Measurements from ENCODE around the gene ATP6V1C2.

Gene ATP6V1C2

GRCh38 chr2:10829299-10829698 is 107.9 kb downstream of the ATP6V1C2 start:
- 81% methylated on average over 2 of the region's 3 CpGs for WGBS
- Histone ChIP-seq H3K4me1 (ENCODE audit: insufficient read depth, low read length) (peaks cover 6% of the 10 kb centered on the region; the same call in 1 of the 2 replicates), H3K4me3 (ENCODE audit: low read length) (no peak overlapping the region), H3K27me3 (ENCODE audit: insufficient read depth, low read length) (peaks cover 16% of the 10 kb centered on the region; the same call in 1 of the 2 replicates), H3K36me3 (ENCODE audit: insufficient read depth, low read length) (no peaks in the 10 kb centered on the region), H3K9ac (ENCODE audit: low read depth, low read length) (no peak overlapping the region), H3K9me3 (ENCODE audit: insufficient read depth, low read depth, low read length) (no peaks in the 10 kb centered on the region), H3K27ac (ENCODE audit: low read depth, low read length) (no peak overlapping the region)

- Histone ChIP-seq H3K27me3 (ENCODE audit: insufficient read depth, low read length) (peaks cover 17% of the 10 kb centered on the region; the same call in 1 of the 2 replicates), H3K9me3 (ENCODE audit: insufficient read depth, low read depth, low read length) (no peaks in the 10 kb centered on the region), H3K9ac (ENCODE audit: low read depth, low read length) (no peak overlapping the region), H3K4me1 (ENCODE audit: insufficient read depth, low read length) (peaks cover 6% of the 10 kb centered on the region; the same call in 1 of the 2 replicates), H3K36me3 (ENCODE audit: insufficient read depth, low read length) (no peaks in the 10 kb centered on the region), H3K4me3 (ENCODE audit: low read length) (no peak overlapping the region), H3K27ac (ENCODE audit: low read depth, low read length) (no peak overlapping the region)
- WGBS, result 94% methylated on average over 8 of the region's 8 CpGs
These were observed 108.8 kb downstream of the ATP6V1C2 start for GRCh38 chr2:10830203-10830602.

- H3K27me3 ChIP-seq (ENCODE audit: insufficient read depth, low read length), result peaks cover 17% of the 10 kb centered on the region; the same call in 1 of the 2 replicates
- no peak overlapping the region for H3K4me3 ChIP-seq (ENCODE audit: low read length)
- no peak overlapping the region for H3K27ac ChIP-seq (ENCODE audit: low read depth, low read length)
- H3K4me1 ChIP-seq (ENCODE audit: insufficient read depth, low read length), result peaks cover 6% of the 10 kb centered on the region; the same call in 1 of the 2 replicates
- no peak overlapping the region for H3K9ac ChIP-seq (ENCODE audit: low read depth, low read length)
- WGBS, result 93% methylated on average over 30 of the region's 30 CpGs
- H3K9me3 ChIP-seq (ENCODE audit: insufficient read depth, low read depth, low read length), result no peaks in the 10 kb centered on the region
- H3K36me3 ChIP-seq (ENCODE audit: insufficient read depth, low read length), result no peaks in the 10 kb centered on the region
These were observed 109.4 kb downstream of the ATP6V1C2 start for GRCh38 chr2:10830641-10831399.

- no peak overlapping the region for H3K9ac ChIP-seq (ENCODE audit: low read depth, low read length)
- H3K36me3 ChIP-seq (ENCODE audit: insufficient read depth, low read length), result no peaks in the 10 kb centered on the region
- no peaks in the 10 kb centered on the region for H3K9me3 ChIP-seq (ENCODE audit: insufficient read depth, low read depth, low read length)
- H3K27ac ChIP-seq (ENCODE audit: low read depth, low read length), result no peak overlapping the region
- H3K27me3 ChIP-seq (ENCODE audit: insufficient read depth, low read length), result peaks cover 17% of the 10 kb centered on the region; the same call in 1 of the 2 replicates
- H3K4me1 ChIP-seq (ENCODE audit: insufficient read depth, low read length), result peaks cover 6% of the 10 kb centered on the region; the same call in 1 of the 2 replicates
- 76% methylated on average over 16 of the region's 16 CpGs for WGBS
- no peak overlapping the region for H3K4me3 ChIP-seq (ENCODE audit: low read length)
These were observed 110.1 kb downstream of the ATP6V1C2 start for GRCh38 chr2:10831400-10831985.

GRCh38 chr2:10832203-10832936 is 110.9 kb downstream of the ATP6V1C2 start:
- 31% methylated on average over 27 of the region's 30 CpGs for WGBS

DNA sequence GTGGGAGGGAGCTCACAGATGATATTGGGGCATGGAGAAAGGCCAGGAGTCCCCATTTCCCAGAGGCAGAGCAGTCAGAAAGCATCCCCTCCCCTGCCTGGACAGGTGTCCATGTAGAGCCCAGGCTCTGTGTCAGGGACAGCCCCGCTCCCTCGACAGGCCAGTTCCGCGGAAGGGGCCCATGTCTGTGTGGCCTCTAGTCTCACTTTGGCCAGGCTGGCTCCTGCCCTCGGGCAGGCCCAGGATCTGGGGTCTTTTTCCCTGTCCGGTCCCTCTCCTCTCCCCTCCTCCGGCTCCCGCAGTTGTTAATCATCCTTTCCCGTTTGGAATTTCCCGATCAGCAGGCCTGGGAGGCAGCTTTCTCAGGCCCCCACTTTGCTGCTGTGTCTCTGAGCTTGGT is 111.6 kb downstream of the ATP6V1C2 start:
- peaks cover 6% of the 10 kb centered on the region; the same call in 1 of the 2 replicates for H3K4me1 ChIP-seq (ENCODE audit: insufficient read depth, low read length)
- peaks cover 17% of the 10 kb centered on the region; the same call in 1 of the 2 replicates for H3K27me3 ChIP-seq (ENCODE audit: insufficient read depth, low read length)
- H3K9me3 ChIP-seq (ENCODE audit: insufficient read depth, low read depth, low read length), result no peaks in the 10 kb centered on the region
- no peak overlapping the region for H3K27ac ChIP-seq (ENCODE audit: low read depth, low read length)
- H3K4me3 ChIP-seq (ENCODE audit: low read length), result no peak overlapping the region
- H3K9ac ChIP-seq (ENCODE audit: low read depth, low read length), result no peak overlapping the region
- H3K36me3 ChIP-seq (ENCODE audit: insufficient read depth, low read length), result no peaks in the 10 kb centered on the region
- WGBS, result 85% methylated on average over 10 of the region's 10 CpGs

More at GRCh38 chr2:10832203-10832936, 110.9 kb downstream of the ATP6V1C2 start:
- no peaks in the 10 kb centered on the region for H3K9me3 ChIP-seq (ENCODE audit: insufficient read depth, low read depth, low read length)
- no peak overlapping the region for H3K9ac ChIP-seq (ENCODE audit: low read depth, low read length)
- H3K4me3 ChIP-seq (ENCODE audit: low read length), result peak overlapping the region; percentile 47
- no peaks in the 10 kb centered on the region for H3K36me3 ChIP-seq (ENCODE audit: insufficient read depth, low read length)
- H3K27ac ChIP-seq (ENCODE audit: low read depth, low read length), result no peak overlapping the region
- peaks cover 17% of the 10 kb centered on the region; the same call in 1 of the 2 replicates for H3K27me3 ChIP-seq (ENCODE audit: insufficient read depth, low read length)
- peaks cover 6% of the 10 kb centered on the region; the same call in 1 of the 2 replicates for H3K4me1 ChIP-seq (ENCODE audit: insufficient read depth, low read length)

DNA sequence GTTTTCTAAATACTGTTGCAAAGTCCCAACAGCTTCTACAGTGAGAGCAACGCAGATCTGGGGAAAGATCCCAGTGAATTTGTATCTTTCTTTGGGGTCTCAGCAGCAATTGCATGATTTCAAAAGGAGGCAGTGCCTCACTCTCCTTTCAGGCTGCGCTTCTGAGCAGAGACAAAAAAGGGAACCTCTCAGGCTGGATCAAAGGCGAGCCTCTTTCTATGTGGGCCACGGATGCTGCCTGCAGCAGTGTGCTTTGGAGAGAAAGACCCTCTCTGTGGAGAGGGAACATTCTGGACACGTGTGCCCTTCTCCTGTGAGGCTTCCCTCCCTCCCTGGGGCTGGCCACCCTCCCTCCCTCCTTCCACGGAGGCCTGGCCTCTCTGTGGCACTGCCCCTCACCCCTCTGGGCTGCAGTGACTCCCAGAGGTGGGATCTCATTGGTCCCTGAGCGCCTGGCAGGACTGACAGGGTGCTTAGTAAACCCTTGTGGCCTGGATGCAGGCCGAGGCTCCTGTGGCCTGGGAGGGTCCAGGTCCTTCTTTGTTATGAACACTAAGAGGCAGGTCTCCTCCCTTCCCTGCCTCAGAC is 112.7 kb downstream of the ATP6V1C2 start:
- H3K4me3 ChIP-seq (ENCODE audit: low read length), result no peak overlapping the region
- no peak overlapping the region for H3K27ac ChIP-seq (ENCODE audit: low read depth, low read length)
- no peaks in the 10 kb centered on the region for H3K9me3 ChIP-seq (ENCODE audit: insufficient read depth, low read depth, low read length)
- no peaks in the 10 kb centered on the region for H3K36me3 ChIP-seq (ENCODE audit: insufficient read depth, low read length)
- peaks cover 17% of the 10 kb centered on the region; the same call in 1 of the 2 replicates for H3K27me3 ChIP-seq (ENCODE audit: insufficient read depth, low read length)
- H3K4me1 ChIP-seq (ENCODE audit: insufficient read depth, low read length), result peaks cover 6% of the 10 kb centered on the region; the same call in 1 of the 2 replicates
- 73% methylated on average over 8 of the region's 8 CpGs for whole genome bisulfite sequencing
- H3K9ac ChIP-seq (ENCODE audit: low read depth, low read length), result no peak overlapping the region

All from HUES64 (cell line).